T47D (cell line): ENCODE data around the gene HOXC10.

Experiments
- DNase-seq, 2 experiments: peaks; one replicate each; pipeline versions ENCODE4 v3.0.0 to v3.0.0-alpha.2; 2011 to 2012; ENCODE audit warnings: low read depth in 1 of 2, low spot score in 1 of 2
- JUND ChIP-seq: IDR thresholded peaks from 2 replicates; pipeline ENCODE4 v1.6.1; 2012; ENCODE audit warnings: low read depth
- in situ Hi-C: cut with HindIII; loops from 2 replicates; pipeline ENCODE4 v1.10.0; 2016; ENCODE audit warnings: low sequenced_read_pairs, low pct_unique_long_range_greater_than_20kb

The HOXC10 gene

GRCh38 chr12:53978477-53979356, 6.2 kb upstream of the HOXC10 start:
- peak in 1 of 2 experiments; percentile 91 for DNase-seq
- in situ Hi-C loops: no loop called here
- no peak for TF ChIP-seq JUND

GRCh38 chr12:53980104-53980801, 4.7 kb upstream of the HOXC10 start:
- no peak for TF ChIP-seq JUND
- DNase-seq: peak in 1 of 2 experiments; percentile 72
- in situ Hi-C loops: no loop called here

- no peak; the same call in 1 of the 2 replicates for TF ChIP-seq JUND
- DNase-seq: no peak
- in situ Hi-C loops: no loop called here
Measured at GRCh38 chr12:53980802-53981496, 4.0 kb upstream of the HOXC10 start.

- no peak for TF ChIP-seq JUND
- DNase-seq: peak in 1 of 2 experiments; percentile 77
- in situ Hi-C loops: no loop called here
Measured at GRCh38 chr12:53981634-53982565, 3.0 kb upstream of the HOXC10 start.

- in situ Hi-C loops: no loop called here
- no peak for DNase-seq
- no peak for TF ChIP-seq JUND
Measured at GRCh38 chr12:53982648-53983567, 2.0 kb upstream of the HOXC10 start.

- peak; percentile 15; the same call in 1 of the 2 replicates for TF ChIP-seq JUND
- in situ Hi-C loops: no loop called here
- DNase-seq: peak in 1 of 2 experiments; percentile 99
Measured at GRCh38 chr12:53983568-53983949, 1.4 kb upstream of the HOXC10 start.

GRCh38 chr12:53983950-53984572, 885 bp upstream of the HOXC10 start:
- in situ Hi-C loops: no loop called here
- no peak for DNase-seq
- TF ChIP-seq JUND: no peak

GRCh38 chr12:53985692-53985993, 697 bp downstream of the HOXC10 start:
- DNase-seq: no peak
- TF ChIP-seq JUND: no peak
- in situ Hi-C loops: no loop called here

GRCh38 chr12:53985994-53986685, 1.2 kb downstream of the HOXC10 start:
- DNase-seq: no peak
- no peak for TF ChIP-seq JUND
- in situ Hi-C loops: no loop called here
